ENCODE data around the gene GRK1.

GRK1 gene

DNA sequence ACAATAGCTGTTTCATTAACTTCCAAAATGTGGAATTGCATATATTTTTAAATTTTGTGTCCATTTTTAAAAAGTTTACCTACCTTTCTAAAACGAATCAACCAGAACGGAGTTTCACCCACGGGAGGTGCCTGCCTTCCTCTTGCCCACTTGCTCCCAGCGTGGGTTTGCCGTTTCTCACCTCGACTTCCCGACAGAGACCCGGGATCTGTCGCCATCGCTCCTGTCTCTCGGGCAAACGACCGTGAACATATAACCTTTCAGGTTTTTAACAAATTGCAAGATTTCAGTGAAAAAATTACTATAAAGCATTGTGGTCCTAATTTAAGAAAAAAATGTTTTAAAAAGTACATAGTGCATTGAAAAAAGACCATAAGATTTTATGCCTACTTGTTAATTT is 96.2 kb downstream of the GRK1 start:
- no peak for DNase-seq

DNA sequence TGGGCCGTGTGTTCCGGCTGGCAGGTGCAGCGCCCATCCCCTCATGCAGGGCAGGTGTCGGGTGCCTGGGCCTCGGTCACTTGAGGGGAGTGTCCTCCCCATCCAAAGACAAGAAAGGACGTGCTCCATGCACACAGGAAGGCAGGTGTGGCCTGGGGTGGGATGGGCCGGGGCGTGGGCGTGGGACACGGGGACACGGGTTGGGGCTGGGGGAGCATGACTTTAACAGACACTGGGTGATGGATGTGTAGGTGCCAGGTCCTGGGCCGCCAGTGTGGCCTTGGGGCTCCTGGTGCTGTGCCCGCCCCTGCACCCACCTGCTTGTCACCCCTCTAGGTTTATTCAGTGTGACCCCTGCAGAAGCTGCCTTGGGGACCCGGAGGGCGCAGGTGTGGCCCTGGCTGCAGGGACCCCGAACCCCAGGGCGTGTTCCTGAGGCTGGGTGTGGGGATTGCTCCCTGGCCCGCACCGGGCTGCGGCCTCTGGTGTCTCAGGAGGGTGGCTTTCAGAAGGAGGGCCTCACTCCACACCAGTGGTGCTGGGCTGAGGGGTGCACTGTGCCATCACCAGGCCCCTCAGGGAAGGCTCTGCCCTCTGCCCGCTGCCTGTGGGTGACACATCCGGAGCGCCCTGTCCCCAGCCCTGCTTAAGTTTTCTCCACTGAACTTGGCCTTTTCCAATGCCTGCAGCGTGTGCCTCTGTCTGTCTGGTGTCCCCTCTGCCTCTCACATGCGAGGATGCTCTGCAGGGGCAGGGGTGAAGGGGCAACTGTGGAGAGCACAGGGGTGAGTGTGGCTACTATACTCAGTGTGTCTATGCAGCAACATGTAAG is 97.2 kb downstream of the GRK1 start:
- DNase-seq = no peak

DNA sequence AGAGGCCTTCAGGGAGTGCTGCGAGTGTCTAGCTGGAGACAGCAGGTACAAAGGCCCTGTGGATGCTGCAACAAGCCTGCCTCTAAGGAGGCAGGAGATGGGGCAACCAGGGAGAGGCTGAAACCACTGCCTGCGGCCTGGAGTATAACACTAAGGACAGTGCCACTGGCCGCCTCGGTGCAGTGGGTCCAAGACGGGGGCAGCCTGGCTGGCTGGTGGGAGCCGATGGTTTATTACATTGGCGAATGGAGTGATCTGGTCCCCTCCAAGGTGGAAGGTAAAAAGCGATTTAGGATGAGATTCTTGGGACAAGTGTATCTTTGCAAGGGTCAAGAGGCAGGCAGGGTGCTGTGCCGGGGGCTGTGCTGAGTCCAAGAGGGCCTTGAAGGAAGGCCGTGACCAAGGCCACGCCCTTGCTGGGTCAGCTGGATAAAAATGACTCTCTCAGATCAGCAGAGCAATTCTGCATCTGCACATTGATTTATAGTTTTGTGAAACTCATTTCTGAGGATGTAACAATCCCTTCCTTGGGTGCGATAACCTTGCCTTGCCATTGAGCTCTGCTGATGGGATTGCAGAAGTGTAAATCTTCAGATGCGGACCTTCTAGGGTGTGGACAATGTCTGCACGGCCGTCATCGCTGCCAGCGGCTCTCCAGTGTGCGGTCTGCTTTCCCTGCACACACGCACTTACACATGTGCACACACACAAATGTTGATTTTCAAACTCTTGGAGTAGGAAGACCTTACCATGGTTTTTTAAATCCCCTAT is 98.0 kb downstream of the GRK1 start:
- DNase-seq = no peak

DNA sequence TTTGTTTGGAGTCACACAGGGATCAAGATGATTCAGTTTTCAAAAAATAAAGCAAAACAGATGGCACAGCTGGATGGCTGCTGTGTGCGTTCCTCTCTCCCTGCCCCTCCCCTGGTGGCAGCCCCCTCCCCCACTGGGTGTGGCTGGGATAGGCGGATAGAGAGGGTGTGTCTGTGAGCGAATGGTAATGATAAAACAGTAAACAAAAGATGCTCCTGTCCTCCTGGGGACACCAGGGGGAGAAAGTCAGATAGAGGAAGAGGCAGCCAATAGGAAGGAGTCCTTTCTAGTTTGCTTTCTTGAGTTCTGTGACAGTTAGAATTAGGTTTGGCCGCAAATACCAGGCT is 98.5 kb downstream of the GRK1 start:
- no peak for DNase-seq

DNA sequence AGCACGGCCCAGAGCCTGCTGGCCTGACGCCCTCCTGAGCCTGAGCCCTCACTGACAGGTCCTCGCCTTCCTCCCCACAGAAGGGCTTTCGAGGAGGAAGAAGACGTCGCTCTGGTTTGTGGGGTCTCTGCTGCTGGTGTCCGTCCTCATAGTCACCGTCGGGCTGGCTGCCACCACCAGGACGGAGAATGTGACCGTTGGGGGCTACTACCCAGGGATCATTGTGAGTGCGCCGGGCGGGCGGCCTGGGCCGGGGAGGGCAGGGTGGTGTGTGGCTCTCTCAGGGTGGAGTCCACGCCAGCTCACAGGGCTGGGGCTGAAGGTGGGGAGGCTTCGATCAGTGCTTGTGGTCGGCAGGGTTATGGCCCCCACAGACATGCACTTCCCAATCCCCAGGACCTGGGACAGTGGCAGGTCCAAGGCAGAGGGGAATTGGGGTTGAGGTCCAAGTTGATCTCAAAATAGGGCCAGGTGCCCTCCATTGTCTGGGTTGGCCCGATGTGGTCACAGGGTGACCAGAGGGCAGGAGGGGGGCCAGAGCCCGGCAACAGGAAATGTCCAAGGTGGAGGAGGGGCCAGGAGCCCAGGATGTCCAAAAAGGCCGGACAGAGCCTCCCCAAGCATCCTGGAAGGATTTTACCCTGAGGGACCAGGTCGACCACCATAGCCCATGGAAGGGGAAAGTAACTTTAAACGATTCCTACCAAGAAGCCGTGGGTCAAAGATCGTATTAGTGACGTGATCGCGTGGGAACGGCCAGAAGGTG is 99.2 kb downstream of the GRK1 start:
- DNase-seq = no peak

DNA sequence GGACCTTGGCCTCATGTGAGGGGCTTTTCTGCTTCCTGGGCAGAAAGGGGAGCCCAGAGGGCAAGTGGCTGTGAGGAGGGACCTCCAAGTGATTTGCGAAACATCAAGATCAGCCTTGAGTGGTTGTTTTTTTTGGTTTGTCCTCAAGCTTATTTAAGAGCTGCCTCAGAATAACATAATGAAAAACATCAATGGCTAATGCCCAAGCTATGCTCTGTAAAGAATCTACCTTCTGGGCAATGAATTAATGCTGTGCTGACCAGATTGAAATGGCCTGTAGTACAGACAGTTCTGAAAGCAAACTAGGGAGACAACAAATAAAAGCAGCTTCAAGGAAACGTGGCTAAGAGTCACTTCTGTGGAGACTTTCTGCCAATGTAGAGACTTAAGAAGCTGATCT is 100.3 kb downstream of the GRK1 start:
- no peak for DNase-seq

DNA sequence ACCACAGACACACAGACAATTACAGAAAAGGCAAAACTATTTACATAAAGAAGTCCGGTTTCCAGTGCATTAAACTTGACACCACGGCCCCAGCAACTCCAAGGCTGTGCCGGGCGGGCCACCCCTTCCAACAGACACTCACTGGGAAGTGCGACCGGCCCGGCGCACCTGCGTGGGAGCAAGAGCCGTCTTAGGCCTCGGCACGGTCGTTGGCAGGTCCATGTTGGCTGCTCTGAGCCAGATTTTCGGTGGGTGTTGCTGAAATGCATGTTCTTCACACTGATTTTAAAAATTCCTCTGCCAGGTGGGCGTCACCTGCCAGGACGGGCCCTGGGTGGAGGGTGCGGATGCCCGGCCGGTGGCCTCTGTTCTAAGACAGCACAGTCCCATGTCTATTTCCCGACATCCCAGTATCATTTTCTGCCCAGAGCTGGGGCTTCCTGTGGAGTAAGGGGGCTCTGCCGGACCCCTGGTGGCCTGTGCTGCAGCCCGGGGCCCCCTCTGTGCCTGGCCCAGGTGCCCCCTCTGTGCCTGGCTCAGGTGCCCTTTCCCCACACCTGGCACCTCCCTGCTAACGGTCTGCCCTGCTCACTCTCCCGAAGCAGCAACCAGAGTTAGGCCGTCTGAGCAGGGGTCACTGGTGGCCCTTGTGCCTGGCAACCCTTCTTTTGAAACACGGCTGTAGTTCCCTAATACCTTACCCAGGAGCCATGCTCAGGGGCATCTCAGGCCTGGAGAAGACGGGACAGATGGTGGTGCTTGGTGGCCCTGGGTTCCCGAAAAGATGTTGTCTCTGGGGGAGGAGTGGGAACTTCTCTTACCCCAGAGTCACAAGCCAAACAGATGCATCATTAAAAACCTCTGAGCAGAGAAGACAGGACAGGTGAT is 101.2 kb downstream of the GRK1 start:
- DNase-seq = no peak

DNA sequence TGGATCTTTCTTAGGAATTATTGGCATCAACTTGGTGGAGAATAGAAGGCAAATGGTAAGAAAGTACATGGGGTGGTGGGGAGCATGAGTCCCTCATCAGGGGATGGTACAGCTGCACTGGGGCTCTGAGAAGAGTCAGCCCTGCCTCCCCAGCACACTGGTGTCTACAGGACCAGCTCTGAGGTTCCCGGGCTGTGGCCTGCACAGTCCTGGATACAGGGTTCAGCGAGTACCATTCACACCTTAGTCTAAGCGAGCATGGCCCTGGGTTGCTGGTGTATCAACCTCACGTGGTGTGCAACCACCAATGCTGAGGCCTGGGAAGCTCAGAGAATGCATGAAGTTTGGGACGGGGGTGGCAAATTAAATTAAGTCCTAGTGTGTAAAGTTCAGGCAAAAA is 102.1 kb downstream of the GRK1 start:
- DNase-seq = no peak

DNA sequence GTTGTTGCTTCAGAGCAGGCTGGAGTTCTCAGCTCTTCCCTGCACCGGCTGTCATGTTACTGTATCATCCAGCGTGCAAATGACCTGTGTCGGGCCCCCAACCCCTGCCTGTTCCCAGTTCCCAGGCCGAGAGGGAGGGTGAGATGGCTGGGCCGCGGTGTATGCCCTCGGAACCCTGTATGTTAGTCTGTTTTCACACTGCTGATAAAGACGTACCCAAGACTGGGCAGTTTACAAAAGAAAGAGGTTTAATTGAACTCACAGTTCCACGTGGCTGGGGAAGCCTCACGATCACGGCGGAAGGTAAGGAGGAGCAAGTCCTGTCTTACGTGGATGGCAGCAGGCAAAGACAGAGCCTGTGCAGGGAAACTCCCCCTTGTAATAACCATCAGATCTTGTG is 102.9 kb downstream of the GRK1 start:
- no peak for DNase-seq

DNA sequence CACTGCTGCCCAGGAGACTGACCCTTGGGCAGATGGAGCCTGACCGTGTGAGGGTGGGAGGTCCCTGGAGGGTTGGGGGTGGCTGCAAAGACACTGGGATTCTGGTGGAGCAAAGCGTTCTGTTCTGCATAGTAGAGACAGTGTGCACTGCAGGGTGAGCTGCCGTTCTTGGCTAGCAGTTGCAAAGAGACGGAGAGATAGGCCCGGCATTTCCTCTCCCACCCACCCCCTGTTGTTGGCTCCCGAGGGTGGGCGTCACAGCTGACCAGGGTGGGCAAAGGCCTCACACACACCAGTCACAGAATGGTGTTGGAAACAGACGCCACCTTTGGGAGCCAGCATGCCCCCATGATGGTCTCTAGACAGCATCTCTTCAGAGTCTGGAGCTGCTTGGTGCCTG is 103.4 kb downstream of the GRK1 start:
- no peak for DNase-seq

DNA sequence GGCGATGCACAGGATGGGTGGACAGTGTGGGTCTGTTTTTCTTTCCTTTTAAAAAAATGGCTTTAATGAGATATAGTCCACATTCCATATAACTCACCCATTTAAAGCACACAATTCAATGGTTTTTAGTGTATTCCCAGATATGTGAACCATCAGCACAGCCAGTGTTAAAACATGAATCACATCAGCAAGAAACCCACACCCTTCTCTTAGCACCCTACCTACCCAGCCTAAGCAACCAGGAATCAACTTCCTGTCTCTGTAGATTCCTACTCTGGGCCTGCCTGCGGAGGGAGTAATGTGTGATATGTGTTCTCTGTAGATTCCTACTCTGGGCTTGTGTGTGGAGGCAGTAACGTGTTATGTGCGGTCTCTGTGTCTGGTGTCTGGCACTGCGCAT is 103.9 kb downstream of the GRK1 start:
- DNase-seq = no peak

DNA sequence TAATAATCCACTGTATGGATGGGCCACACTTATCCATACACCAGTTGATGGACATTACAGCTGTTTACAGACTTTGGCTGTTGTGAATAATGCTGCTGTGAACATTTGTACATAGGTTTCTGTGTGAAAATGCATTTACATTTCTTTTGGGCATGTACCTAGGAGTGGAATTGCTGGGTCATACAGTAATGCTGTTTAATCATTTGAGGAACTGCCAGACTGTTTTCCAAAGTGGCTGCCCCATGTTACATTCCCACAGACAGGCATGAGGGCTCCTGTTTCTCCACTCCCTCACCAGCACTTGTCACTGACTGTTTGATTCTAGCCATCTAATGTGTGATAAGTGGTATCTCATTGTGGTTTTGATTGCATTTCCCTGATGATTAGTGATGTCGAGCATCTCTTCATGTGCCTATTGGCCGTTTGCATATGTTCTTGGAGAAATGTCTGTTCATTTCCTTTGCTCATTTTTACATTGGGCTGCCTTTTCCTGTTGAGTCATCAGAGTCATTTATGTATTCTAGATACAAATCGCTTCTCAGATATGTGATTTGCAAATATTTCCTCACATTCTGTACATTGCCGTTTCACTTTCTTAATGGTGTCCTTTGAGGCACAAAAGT is 104.8 kb downstream of the GRK1 start:
- peak; percentile 67 for DNase-seq

DNA sequence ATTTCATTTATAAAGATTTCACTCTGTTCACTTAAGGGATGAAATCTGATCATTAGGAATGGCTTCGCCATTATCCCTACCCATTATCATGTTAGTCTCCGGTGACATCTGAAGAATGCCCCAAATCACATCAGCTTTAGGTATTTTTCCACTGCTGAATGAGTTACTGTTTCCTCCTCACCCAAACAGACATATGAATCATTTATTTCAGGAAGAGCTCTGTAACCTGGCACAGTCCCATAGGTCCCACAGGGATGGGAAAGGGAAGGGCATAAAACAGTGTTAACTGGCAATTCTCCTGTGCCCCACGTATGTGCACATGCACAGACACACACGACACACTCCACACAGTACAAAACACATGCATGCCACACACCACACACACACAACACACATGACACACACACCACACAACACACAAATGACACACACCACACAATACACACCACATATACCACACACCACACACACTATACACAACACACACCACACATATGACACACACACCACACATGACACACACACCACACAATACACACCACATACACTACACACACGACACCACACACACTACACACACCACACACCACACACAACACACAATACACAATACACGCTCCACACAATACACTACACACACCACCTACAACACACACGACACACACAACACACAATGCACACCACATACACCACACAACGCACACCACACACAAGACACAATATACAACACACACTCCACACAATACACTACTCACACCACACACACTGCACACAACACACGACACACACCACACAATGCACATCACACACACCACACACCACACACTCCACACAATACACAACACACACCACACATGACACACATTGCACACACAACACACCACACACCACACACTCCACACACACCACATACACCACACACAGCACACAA is 107.4 kb downstream of the GRK1 start:
- no peak for DNase-seq

DNA sequence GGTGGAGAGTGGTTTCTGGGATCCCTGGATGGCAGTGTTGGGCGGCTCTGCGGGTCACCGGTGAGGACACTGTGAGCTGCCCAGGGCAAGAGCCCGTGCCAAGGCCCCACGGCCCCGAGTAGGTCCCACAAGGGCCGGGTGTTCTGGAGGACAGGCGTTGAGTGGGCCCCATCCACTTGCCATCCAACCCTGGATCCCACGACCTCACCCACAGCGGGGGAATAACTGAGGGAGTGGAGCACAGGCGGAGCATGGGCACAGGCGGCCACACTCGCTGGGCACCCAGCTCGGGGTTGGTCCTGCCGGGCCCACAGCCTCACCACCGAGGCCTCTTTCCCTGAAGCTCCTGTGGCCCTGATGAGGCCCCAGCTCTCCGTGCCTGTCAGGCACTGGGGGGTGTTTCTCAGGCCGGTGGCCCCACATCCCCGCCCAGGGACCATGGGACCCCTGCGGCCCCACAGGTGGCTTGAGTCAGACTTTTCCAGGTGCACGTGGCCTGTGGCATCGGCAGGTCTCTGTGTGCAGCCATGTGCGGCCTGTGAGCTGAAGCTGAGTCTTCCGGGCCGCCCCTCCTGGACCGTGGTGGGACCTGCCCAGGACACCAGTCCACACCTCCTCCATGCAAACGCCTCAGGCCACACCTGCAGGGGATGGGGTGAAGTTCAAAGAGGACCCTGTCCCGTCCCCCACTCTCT is 108.6 kb downstream of the GRK1 start:
- DNase-seq = no peak

DNA sequence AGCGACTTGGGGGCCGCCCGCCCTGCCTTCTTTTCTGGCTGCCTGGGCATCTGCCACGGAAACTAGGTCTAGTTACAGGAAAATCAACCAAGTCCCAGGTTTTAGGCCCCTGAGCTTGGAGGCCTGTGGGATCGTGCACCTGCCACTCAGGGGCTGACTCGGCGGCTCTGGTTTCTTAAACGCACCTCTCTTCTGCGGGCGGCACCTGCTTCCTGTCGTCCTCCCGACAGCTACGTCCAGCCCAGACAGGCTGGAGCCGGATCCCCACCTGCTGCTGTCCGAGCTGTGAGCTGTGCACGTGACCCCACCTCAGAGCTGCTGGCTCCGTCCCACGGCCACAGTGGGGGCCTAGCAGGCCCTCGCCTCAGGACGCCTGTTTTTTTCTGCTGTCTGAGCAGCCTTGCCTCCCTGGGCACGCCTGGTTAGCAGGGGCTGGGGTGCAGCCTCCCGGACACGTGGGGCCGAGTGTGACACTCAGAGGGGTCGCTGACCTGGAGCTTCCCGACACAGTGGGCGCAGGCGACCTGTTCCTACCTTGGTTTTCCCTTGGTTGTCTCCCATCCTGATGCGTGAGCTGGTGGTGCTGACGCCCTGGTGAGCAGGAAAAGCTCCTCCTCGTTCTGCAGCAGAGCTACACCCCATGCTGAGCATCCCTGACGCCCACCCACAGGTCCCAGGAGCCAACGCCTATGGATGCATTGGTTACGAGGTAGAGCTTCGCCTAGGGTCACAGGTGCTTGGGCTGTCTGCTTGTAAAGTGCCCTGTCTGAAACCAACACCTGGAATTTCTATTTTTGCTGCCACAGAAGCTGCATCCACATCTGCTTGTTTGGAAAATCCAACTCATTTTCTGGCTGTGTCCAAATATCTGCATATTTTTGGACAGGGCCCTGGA is 109.5 kb downstream of the GRK1 start:
- no peak for DNase-seq

DNA sequence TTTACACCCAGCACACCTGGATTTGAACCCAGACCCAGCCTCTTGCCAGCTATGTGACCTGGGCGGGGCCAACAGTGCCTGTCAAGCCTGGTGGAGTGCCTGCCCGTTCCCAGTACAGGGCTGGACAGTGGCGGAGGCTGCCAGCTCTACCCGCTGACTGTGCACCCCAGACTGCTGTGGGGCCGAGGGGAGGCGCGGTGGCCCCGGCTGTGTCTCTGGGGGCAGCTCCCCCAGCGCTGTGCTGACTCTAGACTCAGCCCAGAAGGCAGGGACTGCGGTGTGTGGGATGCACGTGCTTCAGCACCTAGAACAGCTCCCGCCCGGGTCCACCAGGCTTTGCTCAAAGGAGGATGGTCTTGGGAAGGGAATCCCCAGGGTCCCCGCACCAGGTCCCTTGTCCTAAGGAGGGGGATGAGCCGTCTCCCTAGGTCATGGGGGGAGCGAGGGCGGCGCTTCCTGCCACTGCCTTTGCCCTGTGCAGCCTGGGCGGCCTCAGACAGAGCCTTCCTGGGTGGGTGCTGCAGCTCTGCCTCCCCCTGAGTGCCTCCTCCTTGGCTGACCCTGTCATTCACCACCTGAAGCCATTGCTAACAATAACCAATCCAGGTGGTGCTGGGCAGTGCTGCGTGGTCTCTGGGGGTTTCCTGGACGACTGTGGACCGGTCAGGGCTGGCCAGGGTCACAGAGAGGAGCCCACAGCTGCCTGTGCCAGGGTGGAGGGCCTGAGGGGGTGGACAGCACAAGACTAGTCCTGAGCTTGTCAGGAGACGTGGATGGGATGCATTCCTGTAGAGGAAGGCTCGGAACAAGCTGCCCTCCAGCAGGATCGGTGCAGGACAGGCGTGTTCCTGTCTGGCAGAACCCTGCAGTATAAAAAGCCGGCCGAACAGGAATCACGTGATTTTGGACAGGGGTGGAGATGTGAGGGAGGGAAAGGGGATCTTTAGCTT is 110.6 kb downstream of the GRK1 start:
- no peak for DNase-seq

DNA sequence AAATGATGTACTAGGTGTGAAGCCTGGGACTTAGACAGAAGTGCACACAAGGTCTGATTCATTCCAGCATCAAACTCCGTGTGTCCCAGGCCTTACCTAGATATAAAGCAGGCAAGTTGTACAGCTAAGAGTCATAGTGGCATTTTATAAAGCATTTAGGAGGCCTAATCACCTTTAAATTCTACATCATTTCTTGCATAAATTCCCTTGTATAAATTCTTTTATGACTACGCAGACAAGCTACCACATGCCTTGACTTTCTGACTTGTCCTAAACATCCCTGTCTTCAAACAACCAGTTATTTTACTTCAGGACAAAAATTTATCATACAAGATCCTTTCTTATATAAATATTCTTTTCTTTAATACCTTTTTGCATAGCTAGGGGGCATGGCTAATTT is 114.6 kb downstream of the GRK1 start:
- no peak for DNase-seq

DNA sequence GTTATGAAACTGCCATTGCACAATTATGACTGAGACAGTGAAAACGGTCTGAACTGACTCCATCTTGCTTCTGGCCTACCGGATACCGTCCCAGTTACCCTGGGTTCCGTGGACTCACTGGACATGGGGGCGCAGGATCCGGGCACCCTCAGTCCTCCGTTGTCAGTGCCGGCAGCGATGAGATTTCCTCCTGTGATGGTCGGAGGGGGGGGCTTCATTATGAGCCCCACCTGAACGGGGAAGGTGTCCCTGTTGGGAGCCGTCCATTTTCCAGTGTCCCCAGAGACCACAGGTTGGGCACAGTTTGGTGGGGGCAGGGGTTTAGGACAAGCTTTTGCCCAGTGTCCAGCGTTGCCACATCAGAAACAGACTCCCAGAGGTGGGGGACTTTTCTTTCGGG is 115.5 kb downstream of the GRK1 start:
- DNase-seq = no peak
